Ramos (cell line): ENCODE data around the gene NINL.

Source experiments
- in situ Hi-C: fragments of 300-500 bp; cut with MboI; formaldehyde crosslinking; loops from one replicate; pipeline ENCODE4 v1.14.3; 2022; ENCODE audit warnings: low sequenced_read_pairs; ENCODE audit not compliant: unreplicated experiment

Gene NINL

DNA sequence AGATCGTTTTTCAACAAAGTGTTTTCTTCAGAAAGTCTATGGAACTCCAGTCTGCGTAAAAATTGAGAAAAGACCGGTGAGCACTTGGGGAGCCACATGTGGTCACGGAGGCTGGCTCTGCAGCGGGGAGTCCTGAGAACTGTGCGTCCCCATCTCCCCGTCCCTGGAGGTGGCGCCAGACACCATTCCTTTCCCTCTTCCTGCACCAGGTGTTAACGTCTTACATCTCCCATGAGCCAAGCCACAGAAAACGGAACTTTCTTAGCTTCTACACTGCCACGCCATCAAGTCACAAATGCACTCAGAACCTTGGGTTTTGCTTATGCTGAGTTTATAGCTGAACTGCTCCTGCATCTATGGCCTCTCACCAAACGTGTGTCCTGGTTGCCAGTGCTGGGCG, 115.3 kb downstream of the NINL start:
- in situ Hi-C loops: no loop called here

DNA sequence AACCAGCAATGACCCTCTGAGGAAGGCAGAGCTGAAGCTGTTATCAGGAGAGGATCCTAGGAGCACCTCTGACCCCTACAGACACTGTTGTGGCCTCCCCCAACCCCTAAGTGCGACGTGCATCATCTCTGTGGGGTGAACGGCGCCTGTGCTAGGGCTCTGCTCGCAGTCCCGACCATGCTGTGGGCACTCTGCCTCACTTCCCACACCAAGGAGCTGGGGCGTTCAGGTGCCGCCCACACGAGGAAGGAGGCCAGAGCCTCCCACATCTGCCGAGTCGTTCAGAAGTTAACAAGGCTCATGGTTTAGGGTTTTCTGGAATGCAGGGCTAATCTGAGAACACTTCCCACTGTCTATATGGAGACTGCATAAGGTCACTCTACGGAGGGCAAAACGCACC, 115.8 kb downstream of the NINL start:
- in situ Hi-C loops: no loop called here

DNA sequence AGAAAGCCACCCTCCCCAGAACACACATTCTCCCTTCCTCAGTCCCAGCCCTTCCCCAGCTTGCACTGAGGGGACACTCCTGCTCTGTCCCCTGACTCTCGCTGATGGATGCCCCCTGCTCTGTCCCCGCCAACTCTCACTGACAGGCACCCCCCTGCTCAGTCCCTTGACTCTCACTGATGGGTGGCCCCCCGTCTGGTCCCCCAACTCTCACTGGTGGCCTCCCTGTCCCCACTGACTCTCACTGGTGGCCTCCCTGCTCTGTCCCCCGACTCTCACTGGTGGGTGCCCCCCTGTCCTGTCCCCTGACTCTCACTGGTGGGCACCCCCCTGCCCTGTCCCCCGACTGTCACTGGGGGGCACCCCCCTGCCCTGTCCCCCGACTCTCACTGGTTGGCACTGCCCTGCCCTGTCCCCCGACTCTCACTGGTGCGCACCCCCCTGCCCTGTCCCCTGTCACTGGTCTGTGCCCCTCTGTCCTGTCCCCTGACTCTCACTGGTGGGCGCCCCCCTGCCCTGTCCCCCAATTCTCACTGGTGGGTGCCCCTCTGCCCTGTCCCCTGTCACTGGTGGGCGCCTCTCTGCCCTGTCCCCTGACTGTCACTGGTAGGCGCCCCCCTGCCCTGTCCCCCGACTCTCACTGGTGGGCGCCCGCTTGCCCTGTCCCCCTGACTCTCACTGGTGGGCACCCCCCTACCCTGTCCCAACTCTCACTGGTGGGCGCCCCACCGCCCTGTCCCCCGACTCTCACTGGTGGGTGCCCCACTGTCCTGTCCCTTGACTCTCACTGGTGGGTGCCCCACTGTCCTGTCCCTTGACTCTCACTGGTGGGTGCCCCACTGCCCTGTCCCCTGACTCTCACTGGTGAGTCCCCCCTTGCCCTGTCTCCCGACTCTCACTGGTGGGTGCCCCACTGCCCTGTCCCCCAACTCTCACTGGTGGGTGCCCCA, 116.9 kb downstream of the NINL start:
- in situ Hi-C loops: no loop called here

DNA sequence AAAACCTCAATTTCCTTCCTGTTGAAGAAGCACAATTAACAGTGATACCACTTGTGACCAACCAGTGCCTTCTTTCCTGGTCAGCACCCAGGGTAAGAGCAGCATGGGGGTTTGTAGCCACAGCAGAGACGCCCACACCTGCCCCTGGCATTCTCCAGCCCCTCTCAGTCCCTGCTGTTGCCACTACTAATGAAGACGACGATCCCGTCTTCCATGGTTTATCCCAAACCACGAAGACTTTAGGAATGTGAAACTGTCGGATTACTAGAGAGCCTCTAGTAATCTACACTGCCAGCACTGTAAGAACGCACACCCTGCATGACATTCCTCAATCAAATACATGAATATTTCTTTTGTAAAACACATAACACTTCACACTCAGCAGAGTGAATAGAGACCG, 117.9 kb downstream of the NINL start:
- in situ Hi-C loops: no loop called here

DNA sequence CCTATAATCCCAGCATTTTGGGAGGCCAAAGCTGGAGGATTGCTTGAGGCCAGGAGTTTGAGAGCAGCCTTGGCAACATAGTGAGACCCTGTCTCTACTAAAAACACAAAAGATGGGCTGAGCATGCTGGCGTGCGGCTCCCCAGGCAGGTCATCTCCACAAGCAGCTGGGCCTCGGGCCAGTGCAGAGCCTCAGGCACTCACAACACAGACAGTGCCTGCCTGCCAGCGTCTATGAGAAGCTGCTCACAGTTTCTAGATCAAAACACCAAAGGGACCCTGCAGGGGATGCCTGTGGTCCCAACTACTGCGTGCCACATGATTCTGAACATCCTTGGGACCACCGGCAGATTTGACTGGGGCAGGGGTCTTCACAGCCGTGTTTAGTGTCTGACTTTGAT, 118.5 kb downstream of the NINL start:
- in situ Hi-C loops: no loop called here

DNA sequence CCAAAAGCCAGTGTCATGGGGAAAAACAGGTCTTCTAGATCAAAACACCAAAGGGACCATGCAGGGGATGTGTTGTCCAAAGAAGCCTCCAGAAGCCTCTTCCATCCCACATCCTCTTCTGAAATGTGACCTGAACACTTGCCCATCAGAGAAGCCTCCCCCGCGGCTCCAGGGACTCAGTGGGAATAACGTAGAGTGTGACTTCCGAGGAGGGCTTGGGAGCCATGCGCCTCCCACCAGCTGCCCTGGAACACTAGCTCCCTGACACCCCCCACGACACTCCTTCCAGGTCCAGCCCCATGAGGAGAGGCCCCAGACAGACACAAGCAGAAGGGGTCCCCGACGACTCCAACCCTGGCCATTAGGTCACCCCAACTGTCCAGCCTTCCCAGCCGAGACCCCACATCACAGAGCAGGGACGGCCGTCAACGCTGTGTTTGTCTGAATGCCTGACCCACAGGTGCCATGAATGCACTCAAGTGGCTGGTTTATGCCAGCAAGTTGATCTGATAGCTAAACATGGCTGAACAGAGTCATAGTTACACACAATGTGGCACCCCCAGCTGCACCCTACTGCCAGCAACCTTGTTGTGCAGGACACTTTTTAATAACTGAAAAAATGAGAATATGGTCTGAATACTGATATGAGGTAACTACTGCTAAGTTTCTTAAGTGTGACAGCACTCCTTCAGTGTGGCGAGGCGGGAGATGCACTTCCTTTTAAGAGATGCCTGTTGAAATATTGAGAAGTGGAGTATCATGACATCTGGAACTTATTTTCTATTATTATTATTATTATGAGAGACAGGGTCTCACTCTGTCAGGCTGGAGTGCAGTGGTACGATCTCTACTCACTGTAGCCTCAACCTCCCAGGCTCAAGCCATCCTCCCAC, 119.8 kb downstream of the NINL start:
- in situ Hi-C loops: no loop called here

DNA sequence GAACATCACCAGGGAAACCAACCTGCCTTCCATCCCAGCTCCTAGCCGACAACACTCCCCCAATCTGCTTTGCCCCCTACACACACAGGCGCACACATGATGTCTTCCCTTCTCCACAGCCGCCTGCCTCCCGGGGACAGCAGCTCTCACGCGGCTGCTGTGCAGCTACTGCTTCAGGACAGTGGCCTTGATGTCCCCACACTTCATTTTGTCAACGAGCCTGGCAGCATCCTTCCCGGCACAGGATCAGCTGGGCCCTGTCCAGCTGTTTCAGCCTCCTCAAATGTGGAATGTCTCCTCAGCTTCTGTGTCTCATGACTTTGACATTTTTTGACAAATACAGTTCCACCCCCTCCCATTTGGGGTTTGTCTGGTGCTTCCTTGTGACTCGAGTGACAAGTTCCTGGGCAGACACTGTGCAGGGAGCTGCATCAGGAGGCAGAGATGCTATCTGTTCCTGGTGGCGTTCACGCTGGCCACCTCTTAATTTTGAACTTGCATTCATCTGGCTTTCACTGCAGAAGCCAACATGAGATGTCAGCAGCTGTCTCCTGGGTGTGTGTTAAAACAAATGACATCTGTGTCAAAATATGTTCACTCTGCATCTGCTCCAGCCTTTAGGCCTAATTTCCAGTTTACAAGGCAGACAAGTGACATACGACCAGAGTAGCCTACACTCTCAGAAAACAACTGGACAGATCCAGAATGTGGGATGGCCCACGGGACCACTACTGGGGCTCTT, 120.7 kb downstream of the NINL start:
- in situ Hi-C loops: no loop called here

DNA sequence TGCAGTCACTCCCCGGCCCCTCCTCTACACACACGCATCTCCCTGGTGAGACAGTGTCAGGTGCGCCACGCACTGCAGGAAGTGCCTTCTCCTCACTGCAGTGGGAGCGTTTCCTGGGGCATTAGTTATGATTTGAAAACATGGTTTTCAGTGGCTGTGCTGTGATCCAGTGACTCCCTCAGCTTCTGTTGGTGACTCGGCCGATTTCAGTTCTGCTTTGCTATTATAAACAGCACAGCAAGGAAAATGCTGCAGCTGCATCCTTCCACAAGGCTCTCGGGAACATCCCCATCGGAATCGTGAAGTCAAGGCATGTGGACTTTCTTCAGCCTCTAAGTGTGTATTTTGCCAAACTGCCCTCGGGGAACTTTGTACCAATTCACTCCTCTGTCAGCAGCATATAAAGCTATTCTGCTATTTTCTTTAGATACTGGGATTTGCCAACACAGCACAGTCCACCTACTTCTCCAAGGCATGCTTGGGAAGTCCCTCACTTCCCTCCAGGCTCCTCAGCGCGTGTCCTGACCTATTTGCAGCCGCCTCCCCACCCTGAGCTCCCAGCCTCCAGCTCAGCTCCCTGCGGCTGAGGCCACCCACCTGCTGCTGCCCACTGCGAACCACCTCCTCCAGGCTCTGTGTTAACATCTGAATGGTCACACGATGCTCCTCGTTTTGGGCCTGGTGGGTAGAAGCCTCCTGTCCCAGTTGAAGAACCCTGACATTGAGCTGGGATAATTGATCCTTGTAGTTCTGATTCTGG, 123.4 kb downstream of the NINL start:
- in situ Hi-C loops: no loop called here

DNA sequence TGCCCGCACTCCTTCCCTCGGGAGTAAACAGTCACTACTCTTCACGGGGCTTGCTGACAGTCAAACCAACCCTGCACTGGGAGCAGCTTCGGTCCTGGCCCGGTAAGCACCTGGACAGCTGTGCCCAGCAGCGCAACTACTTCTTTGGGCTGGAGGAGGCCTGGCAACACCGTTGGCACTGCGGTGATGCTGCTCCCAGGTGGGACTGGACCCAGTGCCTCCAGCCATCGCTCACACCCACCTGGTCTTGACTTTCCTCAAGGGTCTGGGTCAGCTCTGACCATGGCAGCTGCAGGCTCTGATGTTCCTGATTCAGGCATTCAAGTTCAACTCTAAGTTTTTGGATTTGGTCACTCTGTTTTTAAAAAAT, 124.1 kb downstream of the NINL start:
- in situ Hi-C loops: no loop called here

DNA sequence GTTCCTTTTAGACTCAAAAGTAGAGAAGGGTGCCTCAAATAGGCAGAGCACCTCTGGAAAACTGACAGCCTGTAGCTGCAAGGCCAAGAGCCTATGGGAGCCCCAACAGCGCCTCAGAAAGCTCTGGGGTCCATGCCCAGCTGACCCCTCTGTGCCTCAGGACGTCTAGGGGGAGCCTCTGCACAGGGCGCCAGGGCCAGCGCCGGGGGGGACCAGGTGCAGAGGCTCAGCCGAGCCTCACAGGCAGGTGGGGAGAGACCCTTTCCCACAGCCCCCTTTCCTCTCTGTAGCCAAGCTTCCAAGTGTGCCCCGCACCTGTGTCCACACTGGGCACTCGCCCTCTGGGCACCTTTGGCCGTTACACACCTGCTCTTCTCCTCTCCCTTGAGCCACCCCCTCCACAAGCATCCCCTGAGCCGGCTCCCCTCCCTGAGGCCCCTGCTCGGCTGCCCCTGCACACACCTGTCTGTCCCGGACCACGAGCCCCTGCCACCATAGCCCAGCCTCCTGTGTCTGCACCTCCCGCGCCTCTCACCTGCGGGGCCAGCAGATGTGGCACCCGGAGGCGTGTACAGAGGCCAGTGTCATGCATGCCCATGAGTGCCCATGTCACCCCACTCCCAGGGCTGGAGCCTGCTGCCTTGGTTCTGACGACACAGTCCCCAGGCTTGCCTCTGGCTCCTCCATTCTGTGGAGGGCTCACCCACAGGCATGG, 124.6 kb downstream of the NINL start:
- in situ Hi-C loops: no loop called here

DNA sequence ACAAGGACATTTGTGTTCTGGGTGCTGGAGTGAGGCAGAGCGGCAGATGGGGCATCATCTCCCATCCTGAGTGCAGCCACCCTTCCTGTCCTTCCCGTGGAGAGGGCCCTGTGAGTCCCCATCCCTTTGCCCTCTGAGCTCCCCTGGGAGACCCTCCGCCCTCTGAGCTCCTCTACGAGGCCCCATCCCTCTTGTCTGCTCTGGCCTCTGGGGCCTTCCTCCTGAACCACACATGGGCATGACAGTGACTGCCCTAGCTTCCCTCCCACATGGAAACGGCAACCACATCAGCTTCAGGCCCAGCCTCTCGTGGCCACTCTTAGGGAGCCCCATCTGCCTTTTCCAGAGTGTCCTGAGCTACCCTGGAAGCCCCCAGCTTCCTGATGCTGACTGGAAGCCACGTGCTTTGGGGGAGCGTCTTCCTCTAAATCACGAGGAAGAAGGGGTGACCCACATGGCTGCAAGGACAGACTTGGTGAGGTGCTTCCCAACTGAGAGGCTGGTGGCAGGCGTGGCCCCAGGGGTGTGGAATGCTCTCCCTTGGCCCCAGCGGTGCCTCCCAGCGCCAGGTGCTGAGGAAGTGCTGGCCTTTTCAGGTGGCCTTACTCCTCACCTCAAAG, 125.3 kb downstream of the NINL start:
- in situ Hi-C loops: no loop called here

DNA sequence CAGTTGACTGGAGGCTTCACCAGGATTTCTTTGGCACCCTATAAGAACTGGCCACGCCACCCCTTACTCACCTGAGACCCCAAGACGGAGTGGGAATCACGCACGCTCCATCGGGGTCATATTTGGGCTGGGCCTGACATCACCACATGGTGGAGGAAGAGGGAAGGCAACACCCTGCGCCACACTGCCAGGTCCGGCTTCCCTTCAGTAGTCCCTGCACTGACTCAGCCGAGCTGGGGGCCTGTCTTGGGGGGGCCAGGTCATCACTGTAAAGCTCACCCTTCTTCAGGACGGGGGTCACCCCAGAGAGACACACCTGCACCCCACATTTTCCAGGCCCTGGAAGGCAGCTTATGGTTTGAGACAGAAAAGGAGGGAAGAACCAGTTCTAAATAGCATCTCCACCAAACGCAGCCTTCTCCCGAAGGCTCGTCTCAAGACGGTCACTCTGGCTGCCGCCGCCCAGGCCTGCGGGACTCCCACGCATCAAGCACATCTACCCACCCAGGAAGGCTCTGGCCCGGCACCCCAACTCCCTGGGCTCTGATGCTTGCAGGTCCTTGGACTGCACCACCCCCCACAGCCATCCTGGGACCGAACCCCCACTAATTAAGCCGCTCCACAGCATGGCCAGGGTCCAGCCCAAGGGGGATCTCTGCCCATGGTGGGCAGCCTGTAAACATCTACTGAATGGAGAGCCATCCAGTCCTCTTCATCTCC, 126.1 kb downstream of the NINL start:
- in situ Hi-C loops: no loop called here

DNA sequence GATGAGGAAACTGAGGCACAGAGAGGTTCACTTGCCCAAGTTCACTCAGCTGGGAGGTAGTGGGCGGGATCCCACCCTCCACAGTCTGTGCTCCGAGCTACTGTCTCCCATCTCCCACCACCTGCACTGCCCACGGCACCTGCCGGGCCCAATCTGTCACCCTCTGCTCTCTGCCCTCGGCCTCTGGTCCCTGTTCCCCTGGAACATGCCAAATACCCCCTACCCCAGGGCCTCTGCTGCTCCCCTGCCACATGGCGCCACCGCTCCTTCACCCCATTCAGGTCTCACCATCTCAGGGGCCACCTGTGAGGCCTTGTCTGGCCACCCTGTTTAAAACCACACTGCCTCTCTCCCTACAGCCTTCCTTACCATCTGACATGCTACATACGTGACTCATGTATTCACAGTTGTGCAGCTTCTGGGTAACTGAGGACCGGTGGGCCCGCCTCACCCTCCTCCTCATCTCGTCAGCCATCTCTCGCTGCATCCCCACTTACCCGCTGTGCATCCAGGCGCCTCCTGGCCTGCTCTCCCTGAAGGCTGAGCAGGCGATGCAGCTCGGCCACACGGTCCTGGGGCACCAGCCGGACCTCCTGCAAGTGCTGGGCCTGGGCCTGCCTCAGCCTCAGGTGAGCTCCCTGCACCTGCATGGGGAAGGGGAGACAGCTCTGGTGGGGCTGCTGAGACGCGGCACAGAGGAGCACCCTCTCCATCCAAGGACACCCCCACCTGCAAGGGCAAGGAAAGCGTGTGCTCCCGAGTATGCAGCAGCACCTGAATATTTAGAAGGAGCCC, 127.2 kb downstream of the NINL start:
- in situ Hi-C loops: no loop called here

DNA sequence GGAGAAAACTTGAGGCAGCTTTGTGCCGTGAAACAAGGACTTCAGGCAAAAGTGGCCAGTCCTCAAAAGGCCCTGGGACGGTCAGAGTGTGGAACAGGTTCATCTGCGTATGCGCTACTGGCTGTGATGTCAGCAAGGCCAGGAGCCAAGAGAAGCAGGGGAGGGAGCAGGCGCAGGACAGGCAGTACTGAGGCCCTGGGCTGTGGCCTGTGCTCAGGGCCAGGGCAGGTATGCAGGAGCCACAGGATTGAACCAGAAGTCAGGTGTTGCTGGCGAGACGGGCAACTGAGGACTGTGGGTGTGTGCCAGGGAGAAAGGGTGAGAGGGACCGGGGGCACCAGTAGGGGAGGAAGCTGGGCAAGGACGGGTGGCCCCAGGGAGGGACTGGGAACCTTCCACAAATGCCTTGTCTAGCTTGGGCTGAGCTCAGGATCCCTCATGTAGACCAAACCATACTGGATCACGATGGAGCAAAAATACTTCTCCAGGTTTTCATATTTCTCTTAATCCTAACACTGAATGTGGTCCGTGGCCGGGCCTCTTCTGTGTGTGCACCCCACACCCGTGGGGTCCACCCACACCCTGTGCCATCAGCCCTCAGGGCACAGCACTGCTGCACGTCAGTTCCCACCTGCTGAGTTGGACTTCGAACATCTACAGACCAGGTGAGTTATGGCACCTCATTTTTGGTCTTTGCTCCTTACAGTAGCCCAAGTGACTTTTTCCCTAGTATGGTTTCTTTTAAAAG, 131.0 kb downstream of the NINL start:
- in situ Hi-C loops: no loop called here

DNA sequence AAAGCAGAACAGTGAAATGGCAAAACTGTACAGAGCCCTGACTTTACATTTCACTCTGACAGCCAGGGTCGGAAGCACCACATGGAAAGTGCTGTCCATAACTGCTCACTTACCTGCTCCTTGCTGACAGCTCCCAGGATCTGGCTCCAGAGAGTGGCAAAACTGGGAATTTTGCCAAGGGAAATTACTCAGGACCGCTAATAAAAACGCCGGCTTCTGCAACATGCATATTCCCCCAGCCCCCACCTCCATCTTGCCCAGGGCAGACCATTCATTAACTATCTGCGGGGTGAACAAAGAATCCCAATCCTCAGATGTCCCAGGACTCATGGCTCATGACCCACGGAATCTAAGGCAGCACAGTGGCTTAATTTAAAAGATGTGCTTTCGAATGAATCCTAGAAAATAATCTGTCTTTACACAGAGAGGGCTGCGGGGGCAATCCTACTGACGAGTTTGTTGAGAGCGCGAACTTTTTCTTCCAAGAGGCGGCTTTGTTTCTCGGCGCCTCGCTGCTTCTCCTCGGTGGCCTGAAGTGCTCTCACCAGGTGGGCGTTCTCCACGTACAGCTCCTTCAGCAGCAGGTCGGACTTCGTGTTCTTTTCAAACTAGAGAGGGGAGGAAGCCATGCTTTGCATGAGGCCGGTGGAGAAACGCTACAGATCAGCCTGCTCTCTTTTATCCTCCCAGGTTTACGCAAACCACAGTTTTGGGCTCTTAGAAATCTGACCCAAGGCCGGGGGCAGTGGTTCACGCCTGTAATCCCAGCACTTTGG, 132.1 kb downstream of the NINL start:
- in situ Hi-C loops: no loop called here

DNA sequence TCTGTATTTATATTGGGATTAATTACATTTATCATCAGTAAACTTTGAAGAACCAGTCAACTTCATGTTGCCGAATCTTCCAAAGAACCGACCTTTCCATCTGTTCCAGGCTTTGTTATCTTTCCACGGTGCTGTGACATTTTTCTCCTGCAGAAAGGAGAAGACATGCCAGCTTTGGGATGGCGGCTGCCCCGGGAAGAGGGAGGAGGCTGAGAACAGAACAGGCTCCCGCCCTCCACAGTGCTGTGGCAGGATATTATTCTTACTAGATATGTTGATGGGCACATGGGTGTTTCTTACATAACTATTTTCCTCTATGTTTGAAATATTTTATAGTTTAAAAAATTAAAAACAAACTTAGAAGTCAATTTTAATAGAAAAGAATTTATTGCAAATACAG, 133.0 kb downstream of the NINL start:
- in situ Hi-C loops: no loop called here
